Smooth muscle cell (in vitro differentiated cells): ENCODE measurements around the gene SLC25A22. TPM values are rescaled to one million over a fixed set of nuclear protein-coding genes. Genes with fewer than 3 reads are reported as not detected.

Source experiments
- DNase-seq: peaks from one replicate; lab custom pipeline; 2025; ENCODE audit not compliant: unreplicated experiment; lab: John Stamatoyannopoulos, UW
- H2AFZ ChIP-seq: fragments of 200-600 bp; sonication (generic); 2 replicates; pipeline ENCODE4 v1.6.0; 2016; ENCODE audit warnings: antibody characterized with exemption, low read depth, mild to moderate bottlenecking
- H3F3A ChIP-seq: fragments of 200-600 bp; sonication (generic); 2 replicates; pipeline ENCODE4 v1.6.0; 2017; ENCODE audit warnings: antibody characterized with exemption, low read depth
- H3K27ac ChIP-seq: fragments of 200-600 bp; sonication (generic); 2 replicates; pipeline ENCODE4 v1.5.1; 2016; ENCODE audit warnings: low read depth, mild to moderate bottlenecking
- H3K27me3 ChIP-seq: fragments of 200-600 bp; sonication (generic); 2 replicates; pipeline ENCODE4 v1.6.1; 2016; ENCODE audit warnings: low read depth, mild to moderate bottlenecking
- H3K36me3 ChIP-seq: fragments of 200-600 bp; sonication (generic); 2 replicates; pipeline ENCODE4 v1.5.1; 2016; ENCODE audit warnings: low read depth
- H3K4me1 ChIP-seq: fragments of 200-600 bp; sonication (generic); 2 replicates; pipeline ENCODE4 v1.5.1; 2016; ENCODE audit warnings: low read depth
- H3K4me2 ChIP-seq: fragments of 200-600 bp; sonication (generic); 2 replicates; pipeline ENCODE4 v1.6.0; 2016; ENCODE audit warnings: mild to moderate bottlenecking
- H3K4me3 ChIP-seq: fragments of 200-600 bp; sonication (generic); 2 replicates; pipeline ENCODE4 v1.5.1; 2016; ENCODE audit warnings: mild to moderate bottlenecking
- H3K79me2 ChIP-seq: fragments of 200-600 bp; sonication (generic); 2 replicates; pipeline ENCODE4 v1.6.0; 2016; ENCODE audit warnings: low read depth, mild to moderate bottlenecking
- H3K9ac ChIP-seq: fragments of 200-600 bp; sonication (generic); 2 replicates; pipeline ENCODE4 v1.6.0; 2016; ENCODE audit warnings: low read depth
- H3K9me3 ChIP-seq: fragments of 200-600 bp; sonication (generic); replicated peaks from 2 replicates; pipeline ENCODE4 v1.5.1; 2016; ENCODE audit warnings: low read depth
- H4K20me1 ChIP-seq: fragments of 200-600 bp; sonication (generic); 2 replicates; pipeline ENCODE4 v1.6.0; 2016; ENCODE audit warnings: low read depth
- CTCF ChIP-seq: fragments of 200-600 bp; sonication (generic); IDR thresholded peaks from 2 replicates; pipeline ENCODE4 v1.5.1; 2017; ENCODE audit warnings: borderline replicate concordance, mild to moderate bottlenecking, antibody characterized with exemption; ENCODE audit not compliant: insufficient read depth, poor library complexity, severe bottlenecking
- WGBS: methylation state at CpG from one replicate; pipeline ENCODE4 v1.1.7; 2016; ENCODE audit warnings: low lambda C conversion rate; 5-methylcytosine and 5-hydroxymethylcytosine counted together
- polyA plus RNA-seq: library from polyadenylated mRNA; unstranded; fragments of >200 nt; fragmentation: Nextera tagmentation; extraction: Ambion mirVana; gene quantifications from 2 replicates; pipeline ENCODE4 v1.2.1, GENCODE V29; 2016
- total RNA-seq: library from RNA; depleted of rRNA; stranded (reverse); fragments of >200 nt; gene quantifications from 2 replicates; pipeline ENCODE4 v1.2.3, GENCODE V29; 2014

Gene SLC25A22
- total and polyA plus RNA-seq, 2 experiments from 2014 or later: 6.9 to 25.2 TPM

GRCh38 chr11:824292-824880 is 26.3 kb upstream of the SLC25A22 start:
- TF ChIP-seq CTCF: no peak
- H2AFZ ChIP-seq: no peak overlapping the region

DNA sequence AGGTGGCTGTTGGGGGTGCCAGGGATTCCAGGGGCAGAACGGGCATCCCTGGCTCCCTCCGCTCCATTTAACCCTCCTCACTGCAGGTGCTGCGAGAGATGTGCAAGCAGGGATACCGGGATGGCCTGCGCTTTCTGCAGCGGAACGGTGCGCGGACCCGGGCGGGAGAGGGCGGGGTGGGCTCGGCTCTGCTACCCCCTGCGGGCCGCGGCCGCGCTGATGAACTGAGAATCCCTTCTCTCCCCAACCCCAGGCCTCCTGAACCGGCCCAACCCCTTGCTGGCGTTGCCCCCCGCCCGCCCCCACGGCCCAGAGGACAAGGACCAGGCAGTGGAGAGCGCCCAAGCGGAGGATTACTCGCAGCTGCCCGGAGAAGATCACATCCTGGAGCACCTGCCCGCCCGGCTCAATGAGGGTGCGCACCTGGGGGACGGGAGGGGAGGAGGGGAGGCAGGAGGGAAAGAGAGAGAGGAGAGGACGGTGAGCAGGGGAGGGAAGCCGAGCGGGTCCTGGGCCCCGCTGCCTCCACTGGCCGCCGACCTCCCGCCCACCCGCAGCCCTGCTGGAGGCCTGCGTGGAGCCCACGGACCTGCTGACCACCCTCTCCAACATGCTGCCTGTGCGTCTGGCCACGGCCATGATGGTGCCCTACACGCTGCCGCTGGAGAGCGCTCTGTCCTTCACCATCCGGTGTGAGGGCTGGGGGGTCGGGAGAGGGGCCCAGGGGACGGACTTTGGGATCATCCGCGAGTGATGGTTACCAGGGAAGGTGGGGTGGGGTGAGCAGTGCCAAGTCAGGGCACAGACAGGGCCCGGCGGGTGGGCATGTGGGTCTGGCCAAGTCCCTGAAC is 25.6 kb upstream of the SLC25A22 start:
- H3F3A ChIP-seq: no peaks in the 10 kb centered on the region
- no peak overlapping the region for H3K4me2 ChIP-seq
- H3K79me2 ChIP-seq: peaks cover 13% of the 10 kb centered on the region
- no peak for DNase-seq
- peaks cover 38% of the 10 kb centered on the region for H3K27me3 ChIP-seq
- peaks cover 42% of the 10 kb centered on the region for H4K20me1 ChIP-seq
- TF ChIP-seq CTCF: no peak
- no peaks in the 10 kb centered on the region for H3K9me3 ChIP-seq
- no peak overlapping the region for H2AFZ ChIP-seq
- H3K9ac ChIP-seq: no peak overlapping the region
- H3K36me3 ChIP-seq: no peaks in the 10 kb centered on the region
- 94% methylated on average over 25 of the region's 53 CpGs for WGBS
- peaks cover 16% of the 10 kb centered on the region for H3K4me1 ChIP-seq
- no peak overlapping the region for H3K27ac ChIP-seq
- no peak overlapping the region for H3K4me3 ChIP-seq

More at GRCh38 chr11:824292-824880, 26.3 kb upstream of the SLC25A22 start:
- 97% methylated on average over 45 of the region's 59 CpGs for WGBS
- Histone ChIP-seq H4K20me1 (peaks cover 49% of the 10 kb centered on the region), H3K9me3 (no peaks in the 10 kb centered on the region), H3F3A (peaks cover under 1% of the 10 kb centered on the region), H3K4me1 (peaks cover 20% of the 10 kb centered on the region), H3K4me3 (no peak overlapping the region), H3K9ac (no peak overlapping the region), H3K36me3 (no peaks in the 10 kb centered on the region), H3K27ac (no peak overlapping the region), H3K27me3 (peaks cover 45% of the 10 kb centered on the region), H3K79me2 (peaks cover 13% of the 10 kb centered on the region), H3K4me2 (no peak overlapping the region)
- no peak for DNase-seq

DNA sequence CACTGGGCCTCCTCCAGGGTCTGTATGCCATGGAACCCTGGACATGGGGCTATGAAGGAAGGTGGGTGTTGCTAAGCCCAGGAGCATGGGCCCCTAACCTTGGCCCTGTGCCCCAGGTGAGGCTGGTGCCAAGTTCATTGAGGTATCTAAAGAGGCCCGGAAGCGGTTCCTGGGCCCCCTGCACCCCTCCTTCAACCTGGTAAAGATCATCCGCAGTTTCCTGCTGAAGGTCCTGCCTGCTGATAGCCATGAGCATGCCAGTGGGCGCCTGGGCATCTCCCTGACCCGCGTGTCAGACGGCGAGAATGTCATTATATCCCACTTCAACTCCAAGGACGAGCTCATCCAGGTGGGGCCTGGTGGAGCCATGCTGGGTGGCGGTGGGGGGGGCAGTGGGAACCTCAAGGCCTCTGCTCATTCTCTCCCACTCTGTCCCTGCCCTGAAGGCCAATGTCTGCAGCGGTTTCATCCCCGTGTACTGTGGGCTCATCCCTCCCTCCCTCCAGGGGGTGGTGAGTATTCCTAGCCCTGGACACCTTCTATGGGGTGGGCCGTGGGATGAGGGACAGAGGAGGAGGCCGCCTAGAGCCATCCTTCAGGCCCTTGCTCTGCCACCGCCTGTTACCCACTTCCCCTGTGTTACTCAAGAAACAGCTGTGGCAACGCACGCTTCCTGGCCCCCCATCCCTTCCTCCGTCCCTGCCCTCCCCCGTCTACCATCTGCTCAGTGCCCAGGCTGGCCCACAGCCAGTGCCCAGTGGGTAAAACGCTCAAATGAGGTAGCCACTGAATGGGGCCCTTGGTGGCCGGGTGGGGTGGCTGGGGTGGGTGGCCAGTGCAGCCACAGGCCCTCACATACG is 23.7 kb upstream of the SLC25A22 start:
- no peaks in the 10 kb centered on the region for H3K9me3 ChIP-seq
- no peak for DNase-seq
- TF ChIP-seq CTCF: no peak
- peaks cover 13% of the 10 kb centered on the region for H3K79me2 ChIP-seq
- no peak overlapping the region for H3K4me3 ChIP-seq
- H3K36me3 ChIP-seq: no peaks in the 10 kb centered on the region
- peaks cover 10% of the 10 kb centered on the region for H3K4me1 ChIP-seq
- no peak overlapping the region for H3K9ac ChIP-seq
- WGBS: 97% methylated on average over 18 of the region's 22 CpGs
- H4K20me1 ChIP-seq: peaks cover 37% of the 10 kb centered on the region
- no peak overlapping the region for H2AFZ ChIP-seq
- no peaks in the 10 kb centered on the region for H3F3A ChIP-seq
- H3K27ac ChIP-seq: no peak overlapping the region
- H3K4me2 ChIP-seq: no peak overlapping the region
- H3K27me3 ChIP-seq: peaks cover 19% of the 10 kb centered on the region
